Measurements from ENCODE around the gene UBE2O.
A peak's percentile ranks its signal among the peaks of the same experiment; 100 is the strongest.

UBE2O gene

GRCh38 chr17:76500747-76501017 lies 47.7 kb upstream of the UBE2O start:
- Histone ChIP-seq H3K4me1 (ENCODE audit: control insufficient read depth, low read length) (peaks cover 62% of the 10 kb centered on the region), H3K79me2 (ENCODE audit: control insufficient read depth, low read length) (peaks cover 50% of the 10 kb centered on the region)

GRCh38 chr17:76500074-76500746 lies 47.3 kb upstream of the UBE2O start:
- no peak for TF ChIP-seq CTCF (IDR thresholded peaks at IDR 0.05; ENCODE audit: low read depth, low read length, poor library complexity, severe bottlenecking)
- TF ChIP-seq EZH2phosphoT487 (IDR thresholded peaks at IDR 0.05; ENCODE audit: borderline replicate concordance, low read length), result no peak
- no peaks in the 10 kb centered on the region for H3K27me3 ChIP-seq (ENCODE audit: control insufficient read depth, low read length)
- H3F3A ChIP-seq (ENCODE audit: control insufficient read depth, insufficient read depth), result peaks cover 3% of the 10 kb centered on the region
- H3K4me2 ChIP-seq (ENCODE audit: low read length), result peak overlapping the region; percentile 92
- H3K36me3 ChIP-seq (ENCODE audit: control insufficient read depth, low read length), result peaks cover 25% of the 10 kb centered on the region
- no peaks in the 10 kb centered on the region for H4K20me1 ChIP-seq (ENCODE audit: control insufficient read depth, insufficient read depth, low read depth, low read length)
- H3K4me1 ChIP-seq (ENCODE audit: control insufficient read depth, low read length), result peaks cover 63% of the 10 kb centered on the region
- H3K9me3 ChIP-seq (ENCODE audit: control insufficient read depth, insufficient read depth, low read length), result no peaks in the 10 kb centered on the region
- H3K27ac ChIP-seq (ENCODE audit: low read depth, low read length), result peak overlapping the region; percentile 24
- no peaks in the 10 kb centered on the region for H3K9me2 ChIP-seq (replicated peaks; ENCODE audit: control insufficient read depth, low read length)
- peaks cover 53% of the 10 kb centered on the region for H3K79me2 ChIP-seq (ENCODE audit: control insufficient read depth, low read length)
- peak overlapping the region; percentile 95 for H3K4me3 ChIP-seq (ENCODE audit: low read length)

More at GRCh38 chr17:76500747-76501017, 47.7 kb upstream of the UBE2O start:
- no peaks in the 10 kb centered on the region for H4K20me1 ChIP-seq (ENCODE audit: control insufficient read depth, insufficient read depth, low read depth, low read length)
- H3K4me3 ChIP-seq (ENCODE audit: low read length), result peak overlapping the region; percentile 95
- H3K9me2 ChIP-seq (replicated peaks; ENCODE audit: control insufficient read depth, low read length), result no peaks in the 10 kb centered on the region
- H3F3A ChIP-seq (ENCODE audit: control insufficient read depth, insufficient read depth), result peaks cover 3% of the 10 kb centered on the region
- no peaks in the 10 kb centered on the region for H3K9me3 ChIP-seq (ENCODE audit: control insufficient read depth, insufficient read depth, low read length)
- no peaks in the 10 kb centered on the region for H3K27me3 ChIP-seq (ENCODE audit: control insufficient read depth, low read length)
- H3K27ac ChIP-seq (ENCODE audit: low read depth, low read length), result peak overlapping the region; percentile 24
- peaks cover 25% of the 10 kb centered on the region for H3K36me3 ChIP-seq (ENCODE audit: control insufficient read depth, low read length)
- peak overlapping the region; percentile 92 for H3K4me2 ChIP-seq (ENCODE audit: low read length)
- no peak for TF ChIP-seq CTCF (IDR thresholded peaks at IDR 0.05; ENCODE audit: low read depth, low read length, poor library complexity, severe bottlenecking)
- TF ChIP-seq EZH2phosphoT487 (IDR thresholded peaks at IDR 0.05; ENCODE audit: borderline replicate concordance, low read length), result no peak

- H3K9me2 ChIP-seq (replicated peaks; ENCODE audit: control insufficient read depth, low read length), result no peaks in the 10 kb centered on the region
- peak overlapping the region; percentile 54 for H3K27ac ChIP-seq (ENCODE audit: low read depth, low read length)
- H3K9me3 ChIP-seq (ENCODE audit: control insufficient read depth, insufficient read depth, low read length), result no peaks in the 10 kb centered on the region
- no peaks in the 10 kb centered on the region for H4K20me1 ChIP-seq (ENCODE audit: control insufficient read depth, insufficient read depth, low read depth, low read length)
- H3K4me2 ChIP-seq (ENCODE audit: low read length), result peak overlapping the region; percentile 92
- H3K4me3 ChIP-seq (ENCODE audit: low read length), result peak overlapping the region; percentile 95
- peaks cover 70% of the 10 kb centered on the region for H3K4me1 ChIP-seq (ENCODE audit: control insufficient read depth, low read length)
- H3K36me3 ChIP-seq (ENCODE audit: control insufficient read depth, low read length), result peaks cover 25% of the 10 kb centered on the region
- no peak for TF ChIP-seq EZH2phosphoT487 (IDR thresholded peaks at IDR 0.05; ENCODE audit: borderline replicate concordance, low read length)
- no peaks in the 10 kb centered on the region for H3K27me3 ChIP-seq (ENCODE audit: control insufficient read depth, low read length)
- peaks cover 57% of the 10 kb centered on the region for H3K79me2 ChIP-seq (ENCODE audit: control insufficient read depth, low read length)
- peaks cover 3% of the 10 kb centered on the region for H3F3A ChIP-seq (ENCODE audit: control insufficient read depth, insufficient read depth)
Measured at GRCh38 chr17:76499267-76499667, 46.3 kb upstream of the UBE2O start.

GRCh38 chr17:76498876-76499251 lies 45.9 kb upstream of the UBE2O start:
- Histone ChIP-seq H4K20me1 (ENCODE audit: control insufficient read depth, insufficient read depth, low read depth, low read length) (no peaks in the 10 kb centered on the region), H3K36me3 (ENCODE audit: control insufficient read depth, low read length) (peaks cover 27% of the 10 kb centered on the region), H3F3A (ENCODE audit: control insufficient read depth, insufficient read depth) (peaks cover 3% of the 10 kb centered on the region), H3K4me3 (ENCODE audit: low read length) (peak overlapping the region; percentile 95), H3K4me1 (ENCODE audit: control insufficient read depth, low read length) (peaks cover 74% of the 10 kb centered on the region), H3K4me2 (ENCODE audit: low read length) (peak overlapping the region; percentile 92), H3K9me2 (replicated peaks; ENCODE audit: control insufficient read depth, low read length) (no peaks in the 10 kb centered on the region), H3K9me3 (ENCODE audit: control insufficient read depth, insufficient read depth, low read length) (no peaks in the 10 kb centered on the region), H3K79me2 (ENCODE audit: control insufficient read depth, low read length) (peaks cover 58% of the 10 kb centered on the region), H3K27me3 (ENCODE audit: control insufficient read depth, low read length) (no peaks in the 10 kb centered on the region), H3K27ac (ENCODE audit: low read depth, low read length) (peak overlapping the region; percentile 54)
- no peak for TF ChIP-seq CTCF (IDR thresholded peaks at IDR 0.05; ENCODE audit: low read depth, low read length, poor library complexity, severe bottlenecking)
- no peak for TF ChIP-seq EZH2phosphoT487 (IDR thresholded peaks at IDR 0.05; ENCODE audit: borderline replicate concordance, low read length)
